ENCODE measurements around the gene MPIG6B.

- TF ChIP-seq CTCF (IDR thresholded peaks at IDR 0.05; ENCODE audit: borderline replicate concordance, extremely low read depth, low read length, poor library complexity, severe bottlenecking) (no peak), EZH2 (IDR thresholded peaks at IDR 0.05; ENCODE audit: borderline replicate concordance, low read depth, low read length, severe bottlenecking) (no peak)
Measured at GRCh38 chr6:31770860-31771259, 47.7 kb downstream of the MPIG6B start.
